HT-29 (cell line): Measurements from ENCODE around the gene HRNR. TPM values are rescaled to one million over a fixed set of nuclear protein-coding genes. Genes with fewer than 3 reads are reported as not detected.

Experiments used
- DNase-seq: peaks from one replicate; pipeline ENCODE4 v3.0.0-alpha.2; 2015; ENCODE audit warnings: low spot score
- total RNA-seq: library from RNA; depleted of rRNA; stranded (reverse); fragments of >200 nt; shearing (Covaris generic); gene quantifications from 2 replicates; pipeline ENCODE4 v1.2.3, GENCODE V29; 2014

HRNR gene
- total RNA-seq, 1 experiment from 2014 or later, result not detected

GRCh38 chr1:152189657-152190442 lies 34.1 kb downstream of the HRNR start:
- peak; percentile 82 for DNase-seq

DNA sequence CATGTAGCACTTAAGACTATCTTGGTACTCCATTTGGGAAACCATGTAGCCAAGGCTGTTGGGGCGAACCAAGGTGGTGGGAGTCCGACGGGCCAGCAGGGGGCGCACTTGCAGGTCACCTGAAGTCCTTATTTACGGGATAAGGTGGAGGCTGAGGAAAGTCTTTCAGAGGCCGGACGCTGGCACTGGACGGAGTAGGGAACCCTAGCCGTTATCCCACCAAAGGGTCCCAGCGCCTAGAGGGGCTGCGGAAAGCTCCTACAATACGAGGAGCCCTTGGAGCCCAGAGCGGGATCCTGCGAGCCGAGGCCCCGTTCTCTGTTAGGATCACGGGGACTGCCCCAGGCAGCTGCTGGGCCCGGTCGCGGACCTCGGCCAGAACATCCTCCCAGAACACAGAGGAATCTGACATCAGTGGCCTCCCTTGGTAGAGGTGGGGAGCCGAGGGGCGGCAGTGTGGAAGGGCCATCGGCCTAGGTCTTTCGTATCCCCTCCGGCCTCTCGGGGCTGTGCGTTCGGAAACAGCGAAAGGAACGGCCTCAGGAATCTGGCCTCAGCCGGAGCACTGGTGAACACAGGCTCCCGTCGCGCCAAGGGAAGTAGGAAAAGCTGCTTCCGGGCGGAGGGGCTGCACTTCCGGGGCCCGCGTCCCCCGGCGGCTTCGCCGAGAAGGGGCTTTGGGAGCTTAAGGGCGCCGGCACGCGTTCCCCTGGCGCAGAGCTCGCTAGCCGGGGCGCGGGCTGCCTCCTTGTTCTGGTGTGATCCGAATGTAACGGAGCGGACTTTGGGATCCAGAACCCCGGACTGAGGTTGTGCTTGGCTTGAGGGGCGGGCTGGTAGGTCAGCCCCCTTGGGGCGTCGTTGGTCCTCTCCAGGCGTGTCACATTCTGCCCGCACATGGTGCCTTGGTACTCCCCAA lies 35.1 kb downstream of the HRNR start:
- DNase-seq, result peak; percentile 61

DNA sequence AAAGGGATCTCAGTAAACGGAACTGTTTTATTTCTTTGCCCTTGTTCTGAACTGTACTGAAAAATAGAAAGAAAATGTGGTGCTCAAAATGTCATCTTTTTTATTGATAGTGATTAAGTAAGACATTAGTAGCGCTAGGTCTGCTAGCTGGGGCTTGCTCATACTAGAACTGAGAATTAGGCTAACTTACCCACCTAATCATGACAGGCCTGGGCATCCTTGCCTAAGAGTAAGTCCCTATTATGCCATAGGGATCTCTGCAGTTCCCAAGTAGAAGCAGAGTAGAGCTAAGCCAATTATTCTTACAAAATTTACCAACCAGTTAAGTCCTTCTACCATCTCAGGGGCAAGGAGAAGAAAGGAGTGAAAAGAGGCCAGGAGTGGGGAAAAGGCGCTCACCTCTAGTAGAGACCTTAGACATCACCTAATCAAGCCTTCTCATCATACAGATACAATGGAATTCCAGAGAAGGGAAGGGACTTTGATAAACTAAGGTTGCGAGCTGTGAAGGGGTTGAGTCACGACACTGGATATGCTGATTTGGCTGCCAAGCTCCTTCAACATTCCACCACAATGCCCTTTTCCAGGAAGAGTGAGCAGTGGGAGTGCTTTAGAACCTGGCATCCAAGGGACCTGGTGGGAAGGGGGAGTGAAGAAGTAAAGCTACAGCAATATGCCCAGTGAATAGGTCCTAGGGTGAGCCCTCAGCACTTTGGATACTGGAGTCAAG lies 37.3 kb downstream of the HRNR start:
- DNase-seq, result no peak

DNA sequence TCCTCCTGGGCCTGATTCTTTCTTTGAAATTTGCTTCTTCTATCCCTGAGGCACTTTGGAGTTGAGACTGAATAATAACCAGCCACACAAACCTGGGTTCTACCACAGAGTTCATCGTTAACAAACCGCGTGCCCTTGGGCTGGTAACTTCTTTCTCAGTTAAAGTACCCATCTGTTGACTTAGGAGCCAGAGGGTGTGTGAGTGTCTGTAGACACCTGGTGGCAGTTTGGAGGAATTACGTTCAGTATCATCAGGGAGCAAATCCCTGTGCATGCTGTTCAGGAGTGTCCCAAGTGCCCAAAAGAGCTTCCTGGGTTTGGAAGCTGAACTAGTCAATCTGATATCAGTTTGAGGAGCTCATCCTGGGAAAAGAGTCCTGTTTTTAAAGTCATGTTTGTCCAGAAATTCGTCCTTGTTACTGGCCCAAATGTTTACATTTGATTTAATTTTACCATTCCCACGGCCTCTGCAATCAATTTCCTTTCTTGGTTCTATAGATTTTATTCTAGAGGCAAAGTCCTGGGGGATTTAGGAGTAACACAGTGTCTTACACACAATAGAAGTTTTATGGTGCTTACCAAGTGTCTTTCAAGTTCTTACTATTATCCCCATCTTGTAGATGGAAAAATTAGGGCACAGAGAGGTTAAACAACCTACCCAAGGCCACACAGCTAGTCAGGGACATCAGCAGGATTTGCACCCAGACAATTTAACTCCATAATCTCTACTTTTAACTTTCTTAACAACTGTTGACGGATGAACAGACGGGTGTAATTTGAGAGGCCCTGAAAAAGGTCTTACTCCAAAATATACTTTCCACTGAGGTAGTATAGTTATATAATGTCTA lies 38.2 kb downstream of the HRNR start:
- DNase-seq, result peak; percentile 81

- DNase-seq, result no peak
These were observed 41.0 kb downstream of the HRNR start for GRCh38 chr1:152182944-152183361.

DNA sequence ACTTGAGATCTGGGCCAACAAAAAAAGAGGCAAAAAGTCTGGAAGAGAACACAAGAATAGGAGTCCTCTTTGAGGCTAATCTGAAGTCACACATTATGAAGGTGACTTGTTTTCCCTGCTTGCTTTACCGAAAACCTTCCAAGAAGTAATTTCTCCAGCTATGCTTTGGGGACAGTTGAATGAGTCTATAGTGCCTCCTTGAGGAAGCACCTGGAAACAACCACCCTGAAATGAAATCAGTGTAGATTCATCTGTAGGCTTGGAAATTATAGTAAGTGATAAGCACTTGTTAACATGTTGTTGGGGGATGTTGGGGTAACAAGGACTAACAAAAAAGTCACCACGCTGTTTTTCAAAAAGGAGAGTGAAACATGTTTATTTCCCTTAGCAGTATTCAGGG lies 41.6 kb downstream of the HRNR start:
- peak; percentile 44 for DNase-seq

DNA sequence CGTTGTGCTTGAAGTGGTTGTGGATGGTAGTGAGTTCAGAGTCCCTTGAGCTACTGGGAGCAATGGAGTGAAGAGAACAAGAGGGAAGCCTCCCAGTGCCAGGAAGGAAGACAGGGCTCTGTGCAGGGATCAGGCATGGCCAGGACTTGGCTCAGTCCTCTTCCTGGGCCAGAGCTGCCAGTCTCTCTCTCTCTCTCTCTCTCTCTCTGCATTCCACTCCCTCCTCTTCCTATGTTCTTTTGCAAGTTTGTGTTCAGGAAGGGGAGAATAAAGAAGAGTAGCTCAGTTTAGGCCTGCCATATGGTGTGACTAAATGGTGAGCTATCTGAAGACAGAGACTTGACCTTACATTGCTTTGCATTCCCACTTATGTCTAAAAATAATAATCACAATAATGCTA lies 44.4 kb downstream of the HRNR start:
- no peak for DNase-seq

DNA sequence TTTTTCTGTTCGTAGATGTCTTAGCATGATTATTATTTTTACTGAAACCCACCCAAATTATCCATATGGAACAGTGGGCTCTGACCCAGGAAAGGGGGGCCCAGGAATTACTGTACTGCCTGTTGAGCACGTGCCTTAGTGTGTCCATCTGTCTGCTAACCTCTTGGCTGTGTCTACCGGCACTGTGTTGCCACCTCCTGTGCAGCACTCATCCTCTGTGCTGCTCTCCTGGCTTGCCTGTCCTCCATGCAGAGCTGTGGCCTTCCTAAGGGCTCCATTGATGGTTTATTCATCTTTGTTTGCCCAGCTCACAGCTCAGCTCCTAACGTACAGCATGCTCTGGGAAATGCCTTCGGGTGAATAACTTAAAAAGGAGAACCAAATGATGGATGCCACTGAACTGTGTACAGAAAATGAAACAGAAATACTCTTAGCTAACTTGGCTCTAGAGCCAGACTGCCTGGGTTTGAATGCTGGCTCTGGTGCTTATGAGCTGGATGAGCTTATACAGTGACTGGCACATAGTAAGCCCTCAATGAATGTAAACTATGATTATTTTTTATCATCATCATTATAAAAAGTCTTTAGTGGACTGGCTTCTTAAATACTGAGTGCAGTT lies 53.6 kb downstream of the HRNR start:
- DNase-seq, result no peak

GRCh38 chr1:152169366-152170025 lies 54.5 kb downstream of the HRNR start:
- no peak for DNase-seq

DNA sequence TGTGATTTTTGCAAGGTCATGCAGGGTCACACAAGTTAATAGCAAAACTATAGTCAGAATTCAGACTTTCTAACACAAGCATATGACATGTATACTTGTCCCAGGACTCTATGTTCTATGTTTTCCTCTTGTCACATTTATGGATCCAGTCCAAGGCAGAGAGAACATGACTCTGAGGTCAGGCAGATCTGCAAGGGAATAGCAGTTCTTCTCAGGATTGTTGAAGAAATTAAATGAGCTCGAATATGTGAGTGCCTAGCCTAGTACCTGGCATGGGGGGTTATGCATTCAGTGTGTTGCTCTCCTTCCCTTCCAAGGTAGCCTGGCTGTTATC lies 55.5 kb downstream of the HRNR start:
- DNase-seq, result no peak

DNA sequence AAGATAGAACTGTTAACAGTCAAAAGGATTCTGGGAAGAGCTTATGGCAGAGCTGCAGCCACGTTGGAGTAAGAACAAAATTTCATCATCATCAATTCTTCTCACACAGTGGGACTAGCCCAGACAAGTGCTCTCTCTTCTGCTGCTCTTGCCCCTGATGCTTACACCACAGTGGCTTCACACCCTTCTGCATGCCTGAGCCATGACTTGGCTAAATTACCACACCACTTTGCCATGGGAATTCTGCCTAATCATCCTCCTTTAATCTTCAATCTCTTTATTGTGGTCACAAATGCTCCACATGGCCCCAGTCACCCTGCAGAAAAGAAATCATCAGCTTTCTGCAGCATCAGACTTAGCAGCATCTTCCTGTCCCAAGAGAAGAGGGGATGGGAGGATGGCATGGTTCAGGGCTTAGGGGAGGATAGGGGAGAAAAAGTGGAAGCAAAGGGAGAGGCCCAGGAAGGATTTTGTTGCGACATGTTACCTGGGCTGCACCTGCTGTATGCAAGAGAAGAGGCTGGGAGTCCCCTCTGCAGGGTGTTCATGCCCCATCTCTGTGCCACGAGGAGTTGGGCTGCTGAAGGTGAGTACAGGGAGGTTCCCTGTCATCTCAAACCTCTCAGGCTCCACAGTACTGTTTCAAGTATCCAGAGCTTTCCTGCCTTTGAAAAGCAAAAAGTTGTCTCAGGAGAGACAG lies 56.0 kb downstream of the HRNR start:
- DNase-seq, result peak; percentile 46

GRCh38 chr1:152166966-152167365 lies 57.0 kb downstream of the HRNR start:
- no peak for DNase-seq

DNA sequence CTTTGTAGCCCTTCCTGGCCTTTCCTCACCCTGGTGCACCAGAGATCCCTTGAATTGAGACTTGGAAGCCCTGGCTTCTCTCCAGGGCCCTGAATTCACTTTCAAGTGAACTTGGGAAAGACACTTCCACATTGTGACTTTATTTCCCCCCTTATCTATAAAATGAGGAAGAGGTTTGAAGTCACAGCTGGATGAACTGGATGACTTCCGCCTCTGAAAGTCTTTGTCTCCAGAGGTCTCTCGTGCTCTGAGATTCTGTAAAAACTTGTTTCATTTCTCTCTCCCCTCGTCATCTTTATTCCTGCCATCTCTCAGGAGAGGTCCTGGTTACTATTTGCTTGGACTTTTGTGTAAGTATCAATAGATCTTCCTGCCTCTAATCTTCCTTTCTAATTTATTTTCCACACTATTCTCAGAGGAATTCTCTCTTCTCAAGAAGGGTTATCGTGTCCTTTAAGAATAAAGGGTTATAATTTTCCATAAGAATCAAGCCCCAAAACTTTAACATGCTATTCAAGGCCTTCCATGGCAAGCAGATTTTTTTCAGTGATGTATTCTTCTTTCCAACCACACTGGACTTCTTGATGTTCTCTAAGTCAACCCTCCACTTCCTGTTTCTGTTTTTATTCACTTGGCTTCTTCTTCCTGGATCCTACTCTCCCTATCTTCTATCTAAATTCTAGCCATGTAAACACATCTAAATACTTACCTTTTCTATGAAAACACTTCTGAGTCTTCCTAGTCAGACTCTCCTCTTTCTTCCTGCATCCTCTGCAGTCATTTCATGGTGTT lies 58.5 kb downstream of the HRNR start:
- DNase-seq, result no peak

GRCh38 chr1:152164517-152165136 lies 59.4 kb downstream of the HRNR start:
- no peak for DNase-seq

GRCh38 chr1:152162792-152163463 lies 61.1 kb downstream of the HRNR start:
- DNase-seq, result no peak
